Esophagus muscularis mucosa (tissue), 4 donors: ENCODE data around the gene DHRS3. TPM values are rescaled to one million over a fixed set of nuclear protein-coding genes. Genes with fewer than 3 reads are reported as not detected.

Source experiments
- DNase-seq: peaks from one replicate; pipeline ENCODE4 v3.0.0-alpha.2; 2017; ENCODE audit errors: extremely low spot score
- H3K27ac ChIP-seq, 4 donors: fragments of 200-600 bp; sonication (generic); replicated peaks in 1 of 4; 1 replicate in 3 of 4; 2 replicates in 1 of 4; pipeline ENCODE4 v1.5.1; 2016 to 2019; ENCODE audit warnings: mild to moderate bottlenecking in 1 of 4
- H3K27me3 ChIP-seq, 4 donors: fragments of 200-600 bp; sonication (generic); one replicate each; pipeline versions ENCODE4 v1.5.1 to v1.6.0; 2016 to 2019
- H3K36me3 ChIP-seq, 4 donors: fragments of 200-600 bp; sonication (generic); one replicate each; pipeline ENCODE4 v1.5.1; 2016 to 2019
- H3K4me1 ChIP-seq, 4 donors: fragments of 200-600 bp; sonication (generic); one replicate each; pipeline ENCODE4 v1.5.1; 2016 to 2019
- H3K4me3 ChIP-seq, 4 donors: fragments of 200-600 bp; sonication (generic); 1 replicate in 2 of 4; 2 replicates in 2 of 4; pipeline ENCODE4 v1.5.1; 2016 to 2019; ENCODE audit warnings: mild to moderate bottlenecking in 4 of 4, moderate library complexity in 1 of 4
- H3K9me3 ChIP-seq, 4 donors: fragments of 200-600 bp; sonication (generic); 1 replicate in 3 of 4; 2 replicates in 1 of 4; pipeline ENCODE4 v1.5.1; 2016 to 2019
- CTCF ChIP-seq, 3 experiments: fragments of 200-600 bp in 2 of 3; fragments of 450-650 bp in 1 of 3; sonication (generic) in 2 of 3; IDR thresholded peaks; one replicate each; pipeline ENCODE4 v1.5.1; 2017 to 2019; ENCODE audit warnings: antibody characterized with exemption in 3 of 3, mild to moderate bottlenecking in 2 of 3, moderate library complexity in 1 of 3
- EP300 ChIP-seq: sonication (generic); formaldehyde crosslinking; IDR thresholded peaks from one replicate; pipeline ENCODE4 v1.6.1; 2017; ENCODE audit warnings: antibody characterized with exemption
- POLR2A ChIP-seq: fragments of 450-650 bp; IDR thresholded peaks from one replicate; pipeline ENCODE4 v1.6.1; 2017; ENCODE audit warnings: antibody characterized with exemption, moderate library complexity, mild to moderate bottlenecking, low read depth
- POLR2AphosphoS5 ChIP-seq, 2 donors: sonication (generic); formaldehyde crosslinking; IDR thresholded peaks; one replicate each; pipeline ENCODE4 v1.6.1; 2017; ENCODE audit warnings: antibody characterized with exemption in 2 of 2
- WGBS: methylation state at CpG from one replicate; pipeline ENCODE4 v1.1.5; 2018; 5-methylcytosine and 5-hydroxymethylcytosine counted together
- intact Hi-C: fragments of 100-400 bp; cut with DNase I; formaldehyde crosslinking; loops from one replicate; pipeline ENCODE4 v1.15.1; 2023
- total RNA-seq, 4 donors: library from RNA; depleted of rRNA; stranded (reverse); fragments of >200 nt; gene quantifications; one replicate each; pipeline versions ENCODE4 v1.1.0 to v1.2.1, GENCODE V29; 2016

The DHRS3 gene
- total RNA-seq, 4 donors from 2014 or later = 130 to 237 (median 200) TPM

GRCh38 chr1:12621346-12622335 lies 3.6 kb upstream of the DHRS3 start:
- 48% methylated on average over 15 of the region's 15 CpGs for WGBS
- intact Hi-C loops = loop anchor here (2.0 kb wide), 1 partner anchor 37 kb away; no protein-coding TSS in a partner anchor
- peaks cover 37 to 54% (median 53%) of the 10 kb centered on the region in 4 donors for H3K4me1 ChIP-seq

GRCh38 chr1:12620931-12621330 lies 2.9 kb upstream of the DHRS3 start:
- intact Hi-C loops = loop anchor here (2.0 kb wide), 1 partner anchor 38 kb away; no protein-coding TSS in a partner anchor
- TF ChIP-seq POLR2AphosphoS5 (IDR thresholded peaks at IDR 0.05) (no peak), POLR2A (no peak), CTCF (IDR thresholded peaks at IDR 0.05) (no peak)
- Histone ChIP-seq H3K27me3 (no peaks in the 10 kb centered on the region), H3K4me1 (peaks cover 37 to 54% (median 53%) of the 10 kb centered on the region in 4 donors), H3K36me3 (no peaks in the 10 kb centered on the region), H3K9me3 (no peaks in the 10 kb centered on the region), H3K27ac (peak overlapping the region; percentile 91 to 98 (median 95)), H3K4me3 (no peak overlapping the region)
- DNase-seq = no peak
- WGBS = 85% methylated on average over 8 of the region's 8 CpGs

More at GRCh38 chr1:12621346-12622335, 3.6 kb upstream of the DHRS3 start:
- Histone ChIP-seq H3K36me3 (no peaks in the 10 kb centered on the region), H3K27me3 (no peaks in the 10 kb centered on the region), H3K27ac (peak overlapping the region; percentile 91 to 98 (median 95)), H3K4me3 (no peak overlapping the region), H3K9me3 (no peaks in the 10 kb centered on the region)
- TF ChIP-seq EP300 = no peak
- no peak for TF ChIP-seq CTCF (IDR thresholded peaks at IDR 0.05)
- TF ChIP-seq POLR2A = no peak
- TF ChIP-seq POLR2AphosphoS5 (IDR thresholded peaks at IDR 0.05) = peak; percentile 53 to 64
- DNase-seq = no peak

GRCh38 chr1:12620488-12620865 lies 2.5 kb upstream of the DHRS3 start:
- Histone ChIP-seq H3K36me3 (no peaks in the 10 kb centered on the region), H3K27ac (peak overlapping the region; percentile 91 to 98 (median 95)), H3K4me3 (peak overlapping the region in 3 of 4 donors; percentile 71 to 97 (median 71)), H3K4me1 (peaks cover 37 to 58% (median 55%) of the 10 kb centered on the region in 4 donors), H3K9me3 (no peaks in the 10 kb centered on the region), H3K27me3 (no peaks in the 10 kb centered on the region)
- TF ChIP-seq POLR2AphosphoS5 (IDR thresholded peaks at IDR 0.05) (no peak), POLR2A (no peak), EP300 (no peak), CTCF (IDR thresholded peaks at IDR 0.05) (no peak)
- DNase-seq = no peak
- 28% methylated on average over 4 of the region's 4 CpGs for WGBS
- intact Hi-C loops = loop anchor here (2.0 kb wide), 1 partner anchor 38 kb away; no protein-coding TSS in a partner anchor

GRCh38 chr1:12619792-12620487 lies 1.9 kb upstream of the DHRS3 start:
- Histone ChIP-seq H3K9me3 (no peaks in the 10 kb centered on the region), H3K27ac (peak overlapping the region; percentile 91 to 98 (median 95)), H3K36me3 (no peaks in the 10 kb centered on the region), H3K4me1 (peaks cover 41 to 63% (median 60%) of the 10 kb centered on the region in 4 donors), H3K4me3 (peak overlapping the region; percentile 71 to 97 (median 77)), H3K27me3 (no peaks in the 10 kb centered on the region)
- intact Hi-C loops = loop anchor here (1.0 to 5.0 kb wide), 4 partner anchors 39 to 305 kb away; no protein-coding TSS in a partner anchor
- peak; percentile 96 for DNase-seq
- TF ChIP-seq POLR2A (no peak), CTCF (IDR thresholded peaks at IDR 0.05) (peak; percentile 98 to 99 (median 99)), POLR2AphosphoS5 (IDR thresholded peaks at IDR 0.05) (peak; percentile 75 to 81)
- 15% methylated on average over 18 of the region's 23 CpGs for WGBS
